ENCODE measurements around the gene CLDN34. TPM values are rescaled to one million over a fixed set of nuclear protein-coding genes. Genes with fewer than 3 reads are reported as not detected.

The CLDN34 gene
- total and polyA plus RNA-seq, 9 donors: not detected

- Histone ChIP-seq H3K27ac (ENCODE audit: low read length) (no peak overlapping the region), H3K36me3 (ENCODE audit: control insufficient read depth, insufficient read depth, low read length) (no peaks in the 10 kb centered on the region), H3K27me3 (ENCODE audit: control insufficient read depth, insufficient read depth, low read length) (peaks cover 11% of the 10 kb centered on the region), H3K4me1 (ENCODE audit: control insufficient read depth, insufficient read depth, low read length) (peaks cover 3% of the 10 kb centered on the region), H3K9me3 (replicated peaks; ENCODE audit: control insufficient read depth, low read depth, low read length) (no peaks in the 10 kb centered on the region), H3K4me3 (ENCODE audit: low read length) (no peak overlapping the region)
- no peak for DNase-seq
- 83% methylated on average over 3 of the region's 7 CpGs for WGBS (ENCODE audit: insufficient coverage)
These were observed 28.6 kb upstream of the CLDN34 start for GRCh38 chrX:9938516-9938915.

DNA sequence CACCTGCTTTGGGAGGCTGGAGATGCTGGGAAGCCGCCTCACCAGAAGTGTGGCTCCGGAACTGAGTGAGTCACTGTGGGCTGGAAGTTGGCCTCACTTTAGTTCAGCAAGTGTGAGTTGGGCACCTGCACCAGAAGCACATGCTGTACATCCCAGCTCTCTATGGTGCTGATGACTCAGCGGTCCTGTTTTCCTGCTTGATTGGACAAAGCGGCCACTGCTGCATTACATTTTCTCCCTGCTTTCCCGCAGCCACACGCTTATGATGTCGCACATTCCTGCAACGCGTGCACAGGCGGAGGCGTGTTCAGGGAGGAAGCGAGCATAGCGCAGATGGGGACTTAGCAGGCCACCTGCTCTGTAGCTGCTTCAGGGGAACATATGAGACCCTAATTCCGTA is 26.7 kb upstream of the CLDN34 start:
- no peak overlapping the region for H3K27ac ChIP-seq (ENCODE audit: low read length)
- H3K9me3 ChIP-seq (replicated peaks; ENCODE audit: control insufficient read depth, low read depth, low read length): no peaks in the 10 kb centered on the region
- H3K36me3 ChIP-seq (ENCODE audit: control insufficient read depth, insufficient read depth, low read length): no peaks in the 10 kb centered on the region
- H3K27me3 ChIP-seq (ENCODE audit: control insufficient read depth, insufficient read depth, low read length): peaks cover 11% of the 10 kb centered on the region
- DNase-seq: peak; percentile 16
- H3K4me3 ChIP-seq (ENCODE audit: low read length): no peak overlapping the region
- H3K4me1 ChIP-seq (ENCODE audit: control insufficient read depth, insufficient read depth, low read length): peaks cover 3% of the 10 kb centered on the region
- WGBS (ENCODE audit: insufficient coverage): 88% methylated on average over 14 of the region's 14 CpGs

DNA sequence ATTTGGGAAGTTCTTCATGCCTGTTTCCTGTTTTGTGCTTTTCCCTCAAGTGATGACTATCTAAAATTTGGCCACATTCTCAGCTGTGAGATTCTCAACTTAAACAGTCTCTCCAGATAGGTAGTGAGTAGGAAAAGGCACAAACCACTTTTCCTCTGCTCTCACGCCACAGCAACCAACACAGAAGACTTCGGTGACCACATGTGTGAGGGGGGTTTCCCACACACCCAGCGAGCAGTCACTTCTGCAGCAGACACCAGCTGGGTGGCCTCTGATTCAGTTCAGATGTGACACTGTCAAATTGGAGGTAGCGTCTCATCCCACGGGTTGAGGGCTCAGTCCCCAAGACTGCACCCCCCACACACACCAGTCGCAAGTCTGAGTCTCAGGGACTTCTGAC is 25.1 kb upstream of the CLDN34 start:
- no peaks in the 10 kb centered on the region for H3K9me3 ChIP-seq (replicated peaks; ENCODE audit: control insufficient read depth, low read depth, low read length)
- 100% methylated on average over 4 of the region's 6 CpGs for WGBS (ENCODE audit: insufficient coverage)
- H3K4me3 ChIP-seq (ENCODE audit: low read length): no peak overlapping the region
- peaks cover 3% of the 10 kb centered on the region for H3K4me1 ChIP-seq (ENCODE audit: control insufficient read depth, insufficient read depth, low read length)
- no peaks in the 10 kb centered on the region for H3K36me3 ChIP-seq (ENCODE audit: control insufficient read depth, insufficient read depth, low read length)
- DNase-seq: no peak
- peaks cover 12% of the 10 kb centered on the region for H3K27me3 ChIP-seq (ENCODE audit: control insufficient read depth, insufficient read depth, low read length)
- no peak overlapping the region for H3K27ac ChIP-seq (ENCODE audit: low read length)

GRCh38 chrX:9943420-9943819 is 23.7 kb upstream of the CLDN34 start:
- DNase-seq: no peak
- H3K36me3 ChIP-seq (ENCODE audit: control insufficient read depth, insufficient read depth, low read length): no peaks in the 10 kb centered on the region
- 67% methylated on average over 1 of the region's 5 CpGs for WGBS (ENCODE audit: insufficient coverage)

GRCh38 chrX:9947131-9947794 is 19.9 kb upstream of the CLDN34 start:
- H3K9me3 ChIP-seq (replicated peaks; ENCODE audit: control insufficient read depth, low read depth, low read length): no peaks in the 10 kb centered on the region
- no peak overlapping the region for H3K4me3 ChIP-seq (ENCODE audit: low read length)
- no peaks in the 10 kb centered on the region for H3K4me1 ChIP-seq (ENCODE audit: control insufficient read depth, insufficient read depth, low read length)
- no peak overlapping the region for H3K27ac ChIP-seq (ENCODE audit: low read length)
- peaks cover 13% of the 10 kb centered on the region for H3K27me3 ChIP-seq (ENCODE audit: control insufficient read depth, insufficient read depth, low read length)
- WGBS (ENCODE audit: insufficient coverage): 68% methylated on average over 6 of the region's 10 CpGs
- H3K36me3 ChIP-seq (ENCODE audit: control insufficient read depth, insufficient read depth, low read length): no peaks in the 10 kb centered on the region
- DNase-seq: peak; percentile 11

More at GRCh38 chrX:9943420-9943819, 23.7 kb upstream of the CLDN34 start:
- Histone ChIP-seq H3K27me3 (ENCODE audit: control insufficient read depth, insufficient read depth, low read length) (peaks cover 13% of the 10 kb centered on the region), H3K4me1 (ENCODE audit: control insufficient read depth, insufficient read depth, low read length) (peaks cover 3% of the 10 kb centered on the region), H3K27ac (ENCODE audit: low read length) (no peak overlapping the region), H3K4me3 (ENCODE audit: low read length) (no peak overlapping the region), H3K9me3 (replicated peaks; ENCODE audit: control insufficient read depth, low read depth, low read length) (no peaks in the 10 kb centered on the region)

- DNase-seq: peak; percentile 24
- Histone ChIP-seq H3K9me3 (replicated peaks; ENCODE audit: control insufficient read depth, low read depth, low read length) (peaks cover 6% of the 10 kb centered on the region), H3K4me1 (ENCODE audit: control insufficient read depth, insufficient read depth, low read length) (no peaks in the 10 kb centered on the region), H3K27me3 (ENCODE audit: control insufficient read depth, insufficient read depth, low read length) (peaks cover 13% of the 10 kb centered on the region), H3K4me3 (ENCODE audit: low read length) (no peak overlapping the region), H3K27ac (ENCODE audit: low read length) (no peak overlapping the region), H3K36me3 (ENCODE audit: control insufficient read depth, insufficient read depth, low read length) (no peaks in the 10 kb centered on the region)
- 70% methylated on average over 5 of the region's 9 CpGs for WGBS (ENCODE audit: insufficient coverage)
These were observed 18.8 kb upstream of the CLDN34 start for GRCh38 chrX:9948406-9948805.

- peaks cover 9% of the 10 kb centered on the region for H3K9me3 ChIP-seq (replicated peaks; ENCODE audit: control insufficient read depth, low read depth, low read length)
- H3K4me3 ChIP-seq (ENCODE audit: low read length): no peak overlapping the region
- peaks cover 14% of the 10 kb centered on the region for H3K27me3 ChIP-seq (ENCODE audit: control insufficient read depth, insufficient read depth, low read length)
- no peaks in the 10 kb centered on the region for H3K4me1 ChIP-seq (ENCODE audit: control insufficient read depth, insufficient read depth, low read length)
- DNase-seq: no peak
- no peak overlapping the region for H3K27ac ChIP-seq (ENCODE audit: low read length)
- WGBS (ENCODE audit: insufficient coverage): 60% methylated on average over 1 of the region's 1 CpG
- no peaks in the 10 kb centered on the region for H3K36me3 ChIP-seq (ENCODE audit: control insufficient read depth, insufficient read depth, low read length)
These were observed 14.9 kb upstream of the CLDN34 start for GRCh38 chrX:9952300-9952699.

DNA sequence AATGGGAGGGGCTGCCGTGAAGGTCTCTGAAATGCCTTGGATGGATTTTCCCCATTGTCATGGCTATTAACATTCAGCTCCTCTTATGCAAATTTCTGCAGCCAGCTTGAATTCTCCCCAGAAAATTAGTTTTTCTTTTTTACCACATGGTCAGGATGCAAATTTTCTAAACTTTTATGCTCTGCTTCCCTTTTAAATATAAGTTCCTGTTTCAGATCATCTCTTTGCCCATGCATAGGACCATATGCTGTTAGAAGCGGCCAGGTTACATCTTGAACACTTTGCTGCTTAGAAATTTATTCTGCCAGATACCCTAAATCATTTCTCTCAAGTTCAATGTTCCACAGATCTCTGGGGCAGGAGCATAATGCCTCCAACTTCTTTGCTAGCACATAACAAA is 13.8 kb upstream of the CLDN34 start:
- Histone ChIP-seq H3K27ac (ENCODE audit: low read length) (no peak overlapping the region), H3K4me3 (ENCODE audit: low read length) (no peak overlapping the region), H3K36me3 (ENCODE audit: control insufficient read depth, insufficient read depth, low read length) (no peaks in the 10 kb centered on the region), H3K9me3 (replicated peaks; ENCODE audit: control insufficient read depth, low read depth, low read length) (peaks cover 9% of the 10 kb centered on the region), H3K4me1 (ENCODE audit: control insufficient read depth, insufficient read depth, low read length) (no peaks in the 10 kb centered on the region), H3K27me3 (ENCODE audit: control insufficient read depth, insufficient read depth, low read length) (peaks cover 12% of the 10 kb centered on the region)
- 84% methylated on average over 2 of the region's 2 CpGs for WGBS (ENCODE audit: insufficient coverage)
- no peak for DNase-seq

- 90% methylated on average over 5 of the region's 6 CpGs for WGBS (ENCODE audit: insufficient coverage)
- Histone ChIP-seq H3K36me3 (ENCODE audit: control insufficient read depth, insufficient read depth, low read length) (no peaks in the 10 kb centered on the region), H3K27ac (ENCODE audit: low read length) (no peak overlapping the region), H3K27me3 (ENCODE audit: control insufficient read depth, insufficient read depth, low read length) (peaks cover 11% of the 10 kb centered on the region), H3K9me3 (replicated peaks; ENCODE audit: control insufficient read depth, low read depth, low read length) (peaks cover 9% of the 10 kb centered on the region), H3K4me1 (ENCODE audit: control insufficient read depth, insufficient read depth, low read length) (no peaks in the 10 kb centered on the region), H3K4me3 (ENCODE audit: low read length) (no peak overlapping the region)
- no peak for DNase-seq
These were observed 11.7 kb upstream of the CLDN34 start for GRCh38 chrX:9955506-9955905.

DNA sequence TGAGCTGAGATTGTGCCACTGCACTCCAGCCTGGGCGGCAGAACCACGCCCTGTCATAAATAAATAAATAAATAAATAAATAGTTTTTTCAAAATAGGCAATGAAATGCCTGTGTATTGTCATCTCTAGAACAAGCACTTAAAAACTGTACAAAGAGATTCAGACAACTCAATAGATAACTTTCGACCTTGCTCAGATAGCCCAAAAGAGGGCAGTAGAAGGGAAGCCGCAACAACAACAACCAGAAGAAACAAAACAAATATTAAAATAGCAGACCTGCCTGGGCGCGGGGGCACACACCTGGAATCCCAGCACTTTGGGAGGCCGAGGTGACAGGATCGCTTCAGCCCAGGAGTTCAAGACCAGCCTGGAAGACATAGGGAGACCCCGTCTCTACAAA is 9.4 kb upstream of the CLDN34 start:
- Histone ChIP-seq H3K36me3 (ENCODE audit: control insufficient read depth, insufficient read depth, low read length) (no peaks in the 10 kb centered on the region), H3K27ac (ENCODE audit: low read length) (no peak overlapping the region), H3K4me3 (ENCODE audit: low read length) (no peak overlapping the region), H3K27me3 (ENCODE audit: control insufficient read depth, insufficient read depth, low read length) (peaks cover 10% of the 10 kb centered on the region), H3K9me3 (replicated peaks; ENCODE audit: control insufficient read depth, low read depth, low read length) (peaks cover 7% of the 10 kb centered on the region), H3K4me1 (ENCODE audit: control insufficient read depth, insufficient read depth, low read length) (no peaks in the 10 kb centered on the region)
- no CpG with 5 or more reads among the region's 9 CpGs for WGBS (ENCODE audit: insufficient coverage)
- DNase-seq: no peak

DNA sequence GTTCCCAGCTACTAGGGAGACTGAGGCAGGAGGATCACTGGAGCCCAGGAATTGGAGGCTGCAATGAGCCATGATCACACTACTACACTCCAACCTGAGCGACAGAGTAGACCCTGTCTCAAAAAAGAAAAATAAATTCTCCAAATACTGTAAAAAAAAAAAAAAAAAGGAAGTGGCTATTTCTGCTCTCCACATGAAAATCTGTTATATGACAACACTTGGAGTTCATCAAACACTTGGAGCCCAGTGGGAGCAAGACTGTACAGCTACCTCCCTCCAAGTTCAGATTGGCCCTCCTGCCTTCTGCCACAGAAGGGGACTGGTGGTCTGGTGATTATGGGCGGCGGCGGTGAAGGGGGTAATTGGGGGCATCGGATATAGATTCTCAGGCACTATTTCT is 9.0 kb upstream of the CLDN34 start:
- WGBS (ENCODE audit: insufficient coverage): no CpG with 5 or more reads among the region's 5 CpGs

More for the DNA sequence above, 9.0 kb upstream of the CLDN34 start:
- DNase-seq: no peak
- Histone ChIP-seq H3K36me3 (ENCODE audit: control insufficient read depth, insufficient read depth, low read length) (no peaks in the 10 kb centered on the region), H3K27ac (ENCODE audit: low read length) (no peak overlapping the region), H3K27me3 (ENCODE audit: control insufficient read depth, insufficient read depth, low read length) (peaks cover 9% of the 10 kb centered on the region), H3K4me1 (ENCODE audit: control insufficient read depth, insufficient read depth, low read length) (no peaks in the 10 kb centered on the region), H3K9me3 (replicated peaks; ENCODE audit: control insufficient read depth, low read depth, low read length) (peaks cover 4% of the 10 kb centered on the region), H3K4me3 (ENCODE audit: low read length) (no peak overlapping the region)
